HL-60 (cell line): ENCODE data around the gene PLEKHG4B.
A peak's percentile ranks its signal among the peaks of the same experiment; 100 is the strongest.

ENCODE experiments used
- DNase-seq, 2 experiments: peaks; one replicate each; pipeline ENCODE4 v3.0.0-alpha.2; 2010 to 2020; ENCODE audit warnings: low read depth in 1 of 2, low spot score in 1 of 2
- H3K27ac ChIP-seq: fragments of 250-450 bp; sonication (Bioruptor Pico); replicated peaks from 2 replicates; pipeline ENCODE4 v1.5.1; 2020; ENCODE audit warnings: mild to moderate bottlenecking, moderate library complexity
- H3K27me3 ChIP-seq: fragments of 250-450 bp; sonication (Bioruptor Pico); 2 replicates; pipeline ENCODE4 v1.5.1; 2021; ENCODE audit warnings: mild to moderate bottlenecking, moderate library complexity; ENCODE audit not compliant: insufficient read depth, poor library complexity, severe bottlenecking
- H3K4me3 ChIP-seq: replicated peaks from 2 replicates; pipeline ENCODE4 v1.5.1; 2011; ENCODE audit warnings: mild to moderate bottlenecking, control low read depth, low read length; ENCODE audit not compliant: insufficient read depth
- CTCF ChIP-seq: IDR thresholded peaks from one replicate; pipeline ENCODE4 v1.5.1; 2011; ENCODE audit warnings: low read length, control low read depth, inconsistent platforms; ENCODE audit not compliant: insufficient read depth
- GABPA ChIP-seq: IDR thresholded peaks from 2 replicates; pipeline ENCODE4 v1.6.1; 2012; ENCODE audit warnings: low read depth
- POLR2AphosphoS5 ChIP-seq: IDR thresholded peaks from 2 replicates; pipeline ENCODE4 v1.6.1; 2012; ENCODE audit warnings: low read depth
- REST ChIP-seq: IDR thresholded peaks from 2 replicates; pipeline ENCODE4 v1.6.1; 2012; ENCODE audit warnings: low read depth; ENCODE audit not compliant: insufficient replicate concordance
- SPI1 ChIP-seq: IDR thresholded peaks from 2 replicates; pipeline ENCODE4 v1.6.1; 2012; ENCODE audit warnings: low read depth, mild to moderate bottlenecking, borderline replicate concordance

The PLEKHG4B gene

GRCh38 chr5:136901-137300, 44.9 kb downstream of the PLEKHG4B start:
- DNase-seq = peak in 1 of 2 experiments; percentile 34
- TF ChIP-seq POLR2AphosphoS5 (no peak), SPI1 (no peak), CTCF (no peak), REST (no peak)
- H3K27me3 ChIP-seq = no peaks in the 10 kb centered on the region
- H3K4me3 ChIP-seq = no peak overlapping the region
- no peak overlapping the region for H3K27ac ChIP-seq

- no peak overlapping the region for H3K4me3 ChIP-seq
- H3K27me3 ChIP-seq = no peaks in the 10 kb centered on the region
- no peak for TF ChIP-seq POLR2AphosphoS5
- TF ChIP-seq CTCF = no peak
- no peak for TF ChIP-seq SPI1
- no peak for TF ChIP-seq REST
- no peak for TF ChIP-seq GABPA
- DNase-seq = no peak
- no peak overlapping the region for H3K27ac ChIP-seq
Observed at GRCh38 chr5:137741-138140, 45.8 kb downstream of the PLEKHG4B start.

- Histone ChIP-seq H3K27me3 (no peaks in the 10 kb centered on the region), H3K4me3 (no peak overlapping the region), H3K27ac (no peak overlapping the region)
- DNase-seq = no peak
- no peak for TF ChIP-seq GABPA
- TF ChIP-seq CTCF = no peak
- no peak for TF ChIP-seq SPI1
Observed at GRCh38 chr5:138936-139335, 47.0 kb downstream of the PLEKHG4B start.

- H3K27me3 ChIP-seq = no peaks in the 10 kb centered on the region
- no peak overlapping the region for H3K27ac ChIP-seq
- DNase-seq = no peak
- no peak overlapping the region for H3K4me3 ChIP-seq
- TF ChIP-seq REST (no peak), SPI1 (no peak), GABPA (no peak), POLR2AphosphoS5 (no peak), CTCF (no peak)
Observed at GRCh38 chr5:139579-140442, 47.8 kb downstream of the PLEKHG4B start.
